ENCODE results near the gene ST6GALNAC2. TPM values are rescaled to one million over a fixed set of nuclear protein-coding genes. Genes with fewer than 3 reads are reported as not detected.

ST6GALNAC2 gene
- total and polyA plus RNA-seq, 10 of the 15 experiments (the other 5 are each of a cell fraction or from before 2014, with no cell fraction given): 0.08 to 0.41 (median 0.23) TPM; not detected in 6

DNA sequence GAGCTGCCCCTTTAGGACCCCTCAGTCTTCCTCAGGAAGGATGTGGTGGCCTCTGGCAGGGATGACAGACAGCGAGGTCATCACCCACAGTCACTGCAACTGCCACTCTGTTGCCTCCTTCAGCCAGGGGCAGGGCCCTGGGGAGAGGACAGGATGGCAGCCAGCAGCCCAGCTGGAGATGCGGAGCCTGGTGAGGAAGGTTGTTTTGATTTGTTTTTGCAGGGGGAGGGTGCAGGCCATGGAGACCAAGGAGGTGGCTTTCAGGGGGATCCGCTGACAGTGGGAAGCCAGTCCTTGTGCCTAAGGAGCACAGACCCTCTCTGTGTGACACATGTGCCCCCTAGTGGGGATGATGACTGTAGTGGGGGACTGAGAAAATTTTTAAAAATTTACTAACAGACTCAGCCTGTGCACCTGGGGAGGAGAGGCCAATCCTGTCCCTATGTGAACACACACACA is 38.4 kb downstream of the ST6GALNAC2 start:
- SMC1A ChIA-PET (ENCODE audit: uncharacterized antibody, unreplicated experiment): interaction anchor here (1.1 to 3.7 kb wide), 6 partner anchors 11 to 45 kb away, joined by 3 to 18 read pairs (median 7); no protein-coding TSS in a partner anchor
- no peak overlapping the region for H3K4me3 ChIP-seq
- no peaks in the 10 kb centered on the region; the same call in 1 of the 2 replicates for H3K4me1 ChIP-seq (ENCODE audit: control insufficient read depth, insufficient read depth, low read length)
- no peaks in the 10 kb centered on the region for H3K79me2 ChIP-seq (ENCODE audit: control insufficient read depth, insufficient read depth, low read length)
- no peak overlapping the region for H2AFZ ChIP-seq (ENCODE audit: control insufficient read depth, low read depth, low read length)
- no peaks in the 10 kb centered on the region for H3K9me3 ChIP-seq (replicated peaks; ENCODE audit: control insufficient read depth, insufficient read depth, low read length)
- in situ Hi-C loops (cut with MboI): no loop called here
- RAD21 ChIA-PET (ENCODE audit: unreplicated experiment): interaction anchor here (1.8 to 2.5 kb wide), 2 partner anchors 19 to 24 kb away, joined by 5 to 9 read pairs; no protein-coding TSS in a partner anchor
- no peak overlapping the region for H3K4me2 ChIP-seq (ENCODE audit: control insufficient read depth, insufficient read depth)
- intact Hi-C loops (cut with micrococcal nuclease; ENCODE audit: unreplicated experiment): loop anchor here (1.0 to 2.0 kb wide), 2 partner anchors 24 to 82 kb away; no protein-coding TSS in a partner anchor
- ATAC-seq (peak; percentile 93), FAIRE-seq (no peak), DNase-seq (ENCODE audit: low read depth, low spot score) (no peak)
- BruUV-seq (replicated peaks): no TSS peak
- TF ChIP-seq SMC3 (IDR thresholded peaks at IDR 0.05; ENCODE audit: borderline replicate concordance, low read length) (peak; percentile 78), CREB1 (IDR thresholded peaks at IDR 0.05; ENCODE audit: low read depth) (0 out of 2 replicates have a peak, but pooled peaks have one; percentile 38), PAX5 (IDR thresholded peaks at IDR 0.05; ENCODE audit: borderline replicate concordance, low read depth, low read length) (no peak), RAD51 (IDR thresholded peaks at IDR 0.05) (peak; percentile 43; the same call in 1 of the 2 replicates), NFYB (IDR thresholded peaks at IDR 0.05; ENCODE audit: insufficient read depth, low read depth, low read length) (peak; percentile 69; the same call in 1 of the 2 replicates), BHLHE40 (IDR thresholded peaks at IDR 0.05; ENCODE audit: borderline replicate concordance in 1 of 2, low read depth in 2 of 2, low read length in 1 of 2) (peak in 1 of 2 experiments; percentile 18; a peak in 1 of 4 replicates), RAD21 (IDR thresholded peaks at IDR 0.05; ENCODE audit: insufficient read depth, low read depth, low read length) (peak; percentile 79), HDAC2 (IDR thresholded peaks at IDR 0.05) (no peak)
- TF ChIP-seq, protein P1, sequence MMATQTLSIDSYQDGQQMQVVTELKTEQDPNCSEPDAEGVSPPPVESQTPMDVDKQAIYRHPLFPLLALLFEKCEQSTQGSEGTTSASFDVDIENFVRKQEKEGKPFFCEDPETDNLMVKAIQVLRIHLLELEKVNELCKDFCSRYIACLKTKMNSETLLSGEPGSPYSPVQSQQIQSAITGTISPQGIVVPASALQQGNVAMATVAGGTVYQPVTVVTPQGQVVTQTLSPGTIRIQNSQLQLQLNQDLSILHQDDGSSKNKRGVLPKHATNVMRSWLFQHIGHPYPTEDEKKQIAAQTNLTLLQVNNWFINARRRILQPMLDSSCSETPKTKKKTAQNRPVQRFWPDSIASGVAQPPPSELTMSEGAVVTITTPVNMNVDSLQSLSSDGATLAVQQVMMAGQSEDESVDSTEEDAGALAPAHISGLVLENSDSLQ (IDR thresholded peaks at IDR 0.05): peak; percentile 27; the same call in 1 of the 2 replicates
- TF ChIP-seq, protein P2, sequence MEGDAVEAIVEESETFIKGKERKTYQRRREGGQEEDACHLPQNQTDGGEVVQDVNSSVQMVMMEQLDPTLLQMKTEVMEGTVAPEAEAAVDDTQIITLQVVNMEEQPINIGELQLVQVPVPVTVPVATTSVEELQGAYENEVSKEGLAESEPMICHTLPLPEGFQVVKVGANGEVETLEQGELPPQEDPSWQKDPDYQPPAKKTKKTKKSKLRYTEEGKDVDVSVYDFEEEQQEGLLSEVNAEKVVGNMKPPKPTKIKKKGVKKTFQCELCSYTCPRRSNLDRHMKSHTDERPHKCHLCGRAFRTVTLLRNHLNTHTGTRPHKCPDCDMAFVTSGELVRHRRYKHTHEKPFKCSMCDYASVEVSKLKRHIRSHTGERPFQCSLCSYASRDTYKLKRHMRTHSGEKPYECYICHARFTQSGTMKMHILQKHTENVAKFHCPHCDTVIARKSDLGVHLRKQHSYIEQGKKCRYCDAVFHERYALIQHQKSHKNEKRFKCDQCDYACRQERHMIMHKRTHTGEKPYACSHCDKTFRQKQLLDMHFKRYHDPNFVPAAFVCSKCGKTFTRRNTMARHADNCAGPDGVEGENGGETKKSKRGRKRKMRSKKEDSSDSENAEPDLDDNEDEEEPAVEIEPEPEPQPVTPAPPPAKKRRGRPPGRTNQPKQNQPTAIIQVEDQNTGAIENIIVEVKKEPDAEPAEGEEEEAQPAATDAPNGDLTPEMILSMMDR (IDR thresholded peaks at IDR 0.05 in 2 of 3, conservative IDR thresholded peaks at IDR 0.05 in 1 of 3; ENCODE audit: control insufficient read depth in 2 of 3, extremely low read depth in 1 of 3, insufficient read depth in 1 of 3, low read depth in 3 of 3, low read length in 3 of 3): peak; percentile 65 to 82 (median 80)
- no peak overlapping the region for H3K27ac ChIP-seq (ENCODE audit: control insufficient read depth, insufficient read depth)
- H3K9ac ChIP-seq (ENCODE audit: control insufficient read depth, insufficient read depth, low read length): no peak overlapping the region
- 76% methylated on average over 3 of the region's 3 CpGs for WGBS (ENCODE audit: insufficient coverage, insufficient replicate concordance, low lambda C conversion rate, missing lambda C conversion rate)
- H3K36me3 ChIP-seq (ENCODE audit: control insufficient read depth in 2 of 2, insufficient read depth in 2 of 2, low read length in 1 of 2): no peaks in the 10 kb centered on the region; a peak in 1 of 4 replicates
- CTCF ChIA-PET: interaction anchor here (0.5 to 4.7 kb wide), 14 partner anchors 11 to 382 kb away, joined by 3 to 36 read pairs (median 4); partner anchors contain the start of gene AANAT
- no peaks in the 10 kb centered on the region for H4K20me1 ChIP-seq (ENCODE audit: control insufficient read depth, insufficient read depth)
- POLR2A ChIA-PET: no interaction called here
- H3K27me3 ChIP-seq (replicated peaks in 1 of 2; ENCODE audit: control insufficient read depth in 2 of 2, insufficient read depth in 2 of 2, low read length in 1 of 2): peaks cover 0 to 3% of the 10 kb centered on the region in 2 experiments; a peak in 3 of 4 replicates

Data from GM12878 (cell line).